ENCODE results near the gene ZNF775.

The ZNF775 gene

GRCh38 chr7:150444674-150445365, 65.7 kb downstream of the ZNF775 start:
- DNase-seq, result no peak

GRCh38 chr7:150446288-150446938, 67.3 kb downstream of the ZNF775 start:
- DNase-seq, result no peak
